H1 (cell line): Measurements from ENCODE around the gene OLR1. TPM values are rescaled to one million over a fixed set of nuclear protein-coding genes. Genes with fewer than 3 reads are reported as not detected.

Experiments used
- CHD1 ChIP-seq: IDR thresholded peaks from 2 replicates; pipeline ENCODE4 v1.6.1; 2012; ENCODE audit warnings: low read depth, low read length, improper control_type of control experiment
- PHF8 ChIP-seq: fragments of 200-600 bp; sonication (generic); conservative IDR thresholded peaks from 2 replicates; pipeline ENCODE4 v1.7.1; 2012; ENCODE audit warnings: low read depth, mild to moderate bottlenecking, inconsistent platforms, low read length, moderate library complexity
- polyA plus RNA-seq, 7 experiments: library from polyadenylated mRNA; depleted of rRNA in 3 of 7; stranded (reverse) in 5 of 7; unstranded in 2 of 7; fragments of >200 nt in 5 of 7; fragments of 200-250 nt in 2 of 7; gene quantifications; 1 replicate in 5 of 7; 2 replicates in 1 of 7; 4 replicates in 1 of 7; pipeline versions ENCODE4 v1.2.1 to v1.2.3, GENCODE V29; 2011 to 2013; ENCODE audit warnings: missing spikeins in 2 of 7, mixed read lengths in 2 of 7
- total RNA-seq: library from RNA; stranded (reverse); fragmentation: NEBNext Ultra II Directional; extraction: Animal tissue kit (Norgen Biotek cat#: 25700); gene quantifications from 2 replicates; pipeline ENCODE4 v1.2.1, GENCODE V29; 2021

The OLR1 gene
- total and polyA plus RNA-seq, 2 of the 8 experiments (the other 6 are each of a cell fraction or from before 2014, with no cell fraction given) = not detected

DNA sequence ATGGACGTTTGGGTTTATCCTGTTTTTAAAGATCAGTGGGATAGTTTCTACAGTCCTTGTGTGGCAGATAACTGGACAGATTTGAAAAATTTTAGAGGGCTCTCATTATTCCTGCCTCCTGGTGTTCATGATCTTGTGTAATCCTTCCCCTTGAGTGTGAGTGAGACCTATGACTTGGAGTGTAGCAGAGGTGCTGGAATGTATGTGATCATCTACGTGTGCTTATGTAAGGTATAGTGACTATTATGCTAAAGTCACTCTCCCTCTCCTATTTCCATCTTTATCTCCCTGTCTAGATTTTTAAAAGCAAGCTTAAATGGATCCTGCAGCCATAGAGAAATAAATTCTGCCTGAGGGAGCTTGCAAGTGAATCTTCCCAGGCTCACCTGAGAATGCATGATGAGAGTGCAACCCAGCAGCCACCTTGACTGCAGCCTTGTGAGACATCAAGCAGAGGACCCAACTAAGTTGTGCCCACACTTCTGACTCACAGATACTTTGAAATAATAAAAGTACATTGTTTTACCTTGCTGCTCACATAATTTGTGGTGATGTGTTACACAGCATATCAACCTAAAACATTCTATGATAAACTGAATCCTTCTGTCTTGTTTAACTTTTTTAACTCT is 3.2 kb upstream of the OLR1 start (continued):
- TF ChIP-seq PHF8 (no peak), CHD1 (no peak)
